ENCODE data around the gene RPTOR.

RPTOR gene

DNA sequence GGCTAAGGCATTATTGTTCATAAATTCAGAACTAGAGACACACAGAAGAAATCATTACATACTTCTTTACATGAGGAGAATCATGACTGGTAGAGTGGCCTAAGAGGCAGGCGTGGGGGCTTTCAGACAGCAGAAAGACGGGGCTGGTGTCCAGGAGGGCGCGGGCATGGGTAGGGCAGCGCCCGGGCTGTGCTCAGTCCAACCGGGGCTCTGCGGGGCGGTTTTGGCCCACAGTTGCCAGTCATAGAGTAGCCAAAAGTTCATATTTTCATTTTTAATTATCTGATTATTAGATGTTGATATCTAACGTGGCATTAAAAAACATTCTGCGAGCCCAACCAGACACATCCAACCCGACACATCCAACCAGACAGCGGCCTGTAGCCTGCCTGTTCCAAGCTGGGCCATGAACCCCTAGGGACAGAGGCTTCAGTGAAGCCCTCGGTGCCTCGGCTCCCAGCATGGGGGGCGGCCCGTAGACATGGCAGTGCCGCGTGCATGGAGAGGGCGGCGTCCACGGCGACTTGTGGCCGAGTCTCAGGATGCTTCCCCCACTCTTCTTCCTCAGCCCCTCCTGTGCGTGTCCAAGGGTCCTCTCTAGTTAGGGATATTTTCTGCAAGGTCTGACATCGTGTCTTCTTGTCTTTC lies 284.7 kb downstream of the RPTOR start:
- intact Hi-C loops (cut with DNase I) = no loop called here
- peak in 2 of 42 donors; percentile 15 to 18 for DNase-seq

DNA sequence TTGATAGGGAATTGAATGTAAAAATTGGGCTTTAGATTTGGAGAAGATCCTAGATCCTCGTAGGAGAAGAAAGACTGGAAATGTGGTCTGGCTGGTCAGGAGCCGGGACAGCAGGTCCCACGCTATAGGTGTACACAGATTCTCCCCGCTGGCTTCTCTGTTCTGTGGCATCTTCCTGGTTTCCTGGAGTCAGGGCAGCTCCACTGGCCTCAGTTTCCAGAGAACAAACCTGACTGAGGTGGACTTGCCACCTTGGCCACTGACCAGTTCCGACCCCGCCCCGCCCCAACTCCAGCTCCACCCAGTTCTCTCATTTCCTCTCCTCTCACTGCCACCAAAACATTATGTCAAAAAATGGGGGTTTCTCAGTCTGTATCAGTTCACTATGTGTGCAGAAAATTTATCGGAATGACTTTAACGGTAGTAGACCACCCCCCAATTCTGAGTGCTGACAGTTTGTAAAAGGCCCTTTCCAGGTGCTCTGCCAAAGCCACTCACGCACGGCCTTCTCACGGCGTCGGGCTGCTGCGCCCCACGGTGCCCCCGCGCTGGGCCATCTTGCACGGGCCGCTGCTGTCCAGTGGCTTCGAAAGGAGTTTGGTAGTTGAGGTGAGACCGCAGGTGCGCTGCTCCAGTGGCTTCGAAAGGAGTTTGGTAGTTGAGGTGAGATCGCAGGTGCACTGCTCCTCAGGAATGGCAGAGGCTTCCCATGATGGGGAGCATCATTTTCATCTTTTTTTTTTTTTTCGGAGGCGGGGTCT lies 285.6 kb downstream of the RPTOR start:
- intact Hi-C loops (cut with DNase I) = no loop called here
- DNase-seq = peak in 1 of 42 donors; percentile 24

GRCh38 chr17:80831491-80831890 lies 286.9 kb downstream of the RPTOR start:
- intact Hi-C loops (cut with DNase I) = no loop called here
- DNase-seq = peak in 2 of 42 donors; percentile 12 to 24

- intact Hi-C loops (cut with DNase I) = no loop called here
- DNase-seq = peak in 37 of 42 donors; percentile 28 to 81 (median 55)
Observed at GRCh38 chr17:80832266-80832676, 287.6 kb downstream of the RPTOR start.

DNA sequence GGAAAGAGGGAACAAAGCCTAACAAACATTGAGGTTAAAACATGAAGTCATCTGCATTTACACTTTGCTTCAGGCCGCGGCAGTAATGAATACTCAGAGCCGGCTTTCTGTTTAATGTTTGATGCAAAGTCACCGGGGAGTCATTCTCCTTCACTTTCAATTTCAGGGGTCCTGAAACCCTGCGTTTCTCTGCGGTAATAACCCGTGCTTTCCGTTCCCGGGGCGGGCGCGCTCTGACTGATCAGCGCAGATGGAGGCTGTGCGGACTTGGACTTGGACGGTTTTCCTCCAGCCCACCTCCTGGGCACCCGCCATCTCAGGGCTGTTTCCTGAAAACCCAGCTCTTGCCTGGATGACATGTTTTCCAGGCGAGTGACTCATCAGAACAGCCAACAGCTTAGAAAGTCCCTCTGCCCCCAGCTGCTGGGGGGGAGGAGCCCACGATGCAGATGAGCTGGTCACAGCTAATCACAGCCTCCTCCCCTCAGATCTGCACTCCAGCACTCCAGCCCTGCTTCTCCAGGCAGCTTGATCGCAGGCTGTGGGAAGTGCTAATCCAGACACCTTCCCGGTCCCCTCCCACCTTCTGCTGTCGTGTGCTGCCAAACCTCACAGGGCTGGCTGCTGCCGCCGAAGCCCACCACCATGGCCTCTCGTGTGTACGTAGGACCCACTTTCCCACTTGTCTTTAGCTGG lies 288.4 kb downstream of the RPTOR start:
- intact Hi-C loops (cut with DNase I) = no loop called here
- peak; percentile 67 to 96 (median 85) for DNase-seq

DNA sequence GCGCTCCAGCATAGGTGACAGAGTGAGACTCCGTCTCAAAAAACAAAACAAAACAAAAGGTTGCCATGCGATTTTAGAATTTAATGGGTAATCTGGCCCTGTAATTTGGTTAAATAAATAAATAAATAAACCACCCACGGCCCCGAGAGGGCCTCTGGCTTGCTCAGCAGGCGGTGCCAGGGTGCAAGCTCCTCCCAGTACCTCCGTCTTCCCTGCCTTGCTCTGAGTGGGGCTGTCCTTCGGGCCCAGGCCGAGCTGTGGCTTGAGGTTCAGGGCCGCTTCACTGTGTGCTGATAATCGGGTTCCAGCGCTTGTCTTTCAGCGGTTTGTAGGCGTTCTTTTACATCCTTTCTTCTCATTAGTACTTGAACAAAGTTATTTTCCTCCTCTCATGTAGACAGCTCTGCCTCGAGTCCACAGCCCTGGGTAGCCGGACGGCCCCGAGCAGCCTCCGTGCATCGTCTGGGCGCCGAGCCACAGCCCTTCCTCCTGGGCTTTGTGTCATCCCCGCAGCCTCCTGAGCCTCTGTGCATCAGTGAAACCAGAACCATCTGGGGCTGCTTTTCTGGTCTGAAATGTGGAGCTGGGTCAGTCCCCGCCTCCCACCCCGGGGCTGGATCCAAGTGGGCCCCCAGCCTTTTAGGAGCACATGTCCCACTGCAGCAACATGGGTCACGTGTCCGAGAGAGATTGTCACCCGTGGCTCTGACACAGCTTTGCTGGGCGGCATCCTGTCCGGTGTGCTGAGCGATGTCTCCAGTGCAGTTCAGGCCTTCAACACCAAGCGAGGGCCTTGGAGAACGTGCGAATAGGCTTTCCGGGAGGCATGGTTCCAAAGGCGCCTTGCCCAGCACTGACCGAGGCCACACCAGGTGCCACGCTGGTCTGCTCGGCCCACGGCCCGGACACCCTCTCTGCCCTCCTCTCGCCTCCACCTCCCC lies 289.6 kb downstream of the RPTOR start:
- DNase-seq = peak in 30 of 42 donors; percentile 12 to 87 (median 50)
- intact Hi-C loops (cut with DNase I) = no loop called here

DNA sequence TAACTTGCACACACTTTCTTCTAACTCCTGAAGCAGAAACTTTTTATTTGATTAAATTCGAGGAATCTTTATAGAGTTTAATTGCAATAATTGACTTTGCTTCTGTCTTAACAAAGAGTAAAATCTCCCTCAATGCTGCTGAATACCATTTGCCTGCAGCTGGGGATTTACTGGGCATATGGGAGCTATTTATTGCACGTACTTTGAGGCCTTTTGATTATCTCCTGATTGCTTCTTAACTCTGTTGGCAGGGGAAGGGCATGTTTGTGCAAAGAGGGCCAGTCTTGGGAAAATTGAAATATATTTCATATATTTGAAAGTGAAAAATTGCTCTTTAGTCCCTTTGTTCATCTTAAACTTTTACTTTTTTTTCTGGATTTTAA lies 290.2 kb downstream of the RPTOR start:
- peak in 1 of 42 donors; percentile 6 for DNase-seq

GRCh38 chr17:80835816-80836657 lies 291.4 kb downstream of the RPTOR start:
- intact Hi-C loops (cut with DNase I) = no loop called here

More for the DNA sequence above, 290.2 kb downstream of the RPTOR start:
- intact Hi-C loops (cut with DNase I) = no loop called here

DNA sequence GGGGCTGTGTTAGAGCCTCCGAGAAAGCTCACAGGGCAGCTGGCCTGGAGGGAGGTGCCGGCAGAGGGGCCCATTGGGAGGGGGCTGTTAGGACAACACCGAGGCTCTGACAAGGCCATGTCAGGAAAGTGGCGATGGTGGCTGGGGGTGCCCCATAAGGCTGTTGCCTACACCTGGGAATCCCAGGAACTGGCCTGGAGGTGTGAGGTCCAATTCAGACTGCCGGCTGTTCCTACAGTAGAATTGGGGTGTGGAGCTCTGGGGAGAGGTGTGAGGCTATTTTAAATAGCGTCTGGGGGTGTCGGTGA lies 292.0 kb downstream of the RPTOR start:
- intact Hi-C loops (cut with DNase I) = no loop called here
- no peak for DNase-seq

More at GRCh38 chr17:80835816-80836657, 291.4 kb downstream of the RPTOR start:
- DNase-seq = peak in 38 of 42 donors; percentile 23 to 85 (median 58)

GRCh38 chr17:80836971-80837481 lies 292.4 kb downstream of the RPTOR start:
- intact Hi-C loops (cut with DNase I) = no loop called here
- DNase-seq = peak in 2 of 42 donors; percentile 7 to 9

DNA sequence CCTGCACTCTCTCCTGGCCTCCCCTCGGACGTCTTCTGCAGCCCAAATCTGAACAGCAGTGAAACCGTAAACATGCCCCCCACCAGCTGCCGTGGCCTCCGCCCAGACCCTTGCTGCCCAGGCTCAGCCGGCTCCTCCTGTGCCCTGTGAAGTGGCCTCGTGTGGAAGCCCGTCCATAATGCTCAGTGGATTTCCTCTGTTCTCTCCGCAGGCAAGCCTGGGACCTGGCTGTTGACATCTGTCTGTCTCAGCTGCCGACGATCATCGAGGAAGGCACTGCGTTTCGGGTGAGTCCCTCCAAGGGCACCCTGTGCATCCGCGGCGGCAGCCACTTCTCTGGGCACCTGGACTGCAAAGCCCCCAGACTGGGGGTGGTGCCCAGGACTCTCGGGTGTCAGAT lies 293.1 kb downstream of the RPTOR start:
- intact Hi-C loops (cut with DNase I) = no loop called here
- peak in 2 of 42 donors; percentile 1 to 9 for DNase-seq

DNA sequence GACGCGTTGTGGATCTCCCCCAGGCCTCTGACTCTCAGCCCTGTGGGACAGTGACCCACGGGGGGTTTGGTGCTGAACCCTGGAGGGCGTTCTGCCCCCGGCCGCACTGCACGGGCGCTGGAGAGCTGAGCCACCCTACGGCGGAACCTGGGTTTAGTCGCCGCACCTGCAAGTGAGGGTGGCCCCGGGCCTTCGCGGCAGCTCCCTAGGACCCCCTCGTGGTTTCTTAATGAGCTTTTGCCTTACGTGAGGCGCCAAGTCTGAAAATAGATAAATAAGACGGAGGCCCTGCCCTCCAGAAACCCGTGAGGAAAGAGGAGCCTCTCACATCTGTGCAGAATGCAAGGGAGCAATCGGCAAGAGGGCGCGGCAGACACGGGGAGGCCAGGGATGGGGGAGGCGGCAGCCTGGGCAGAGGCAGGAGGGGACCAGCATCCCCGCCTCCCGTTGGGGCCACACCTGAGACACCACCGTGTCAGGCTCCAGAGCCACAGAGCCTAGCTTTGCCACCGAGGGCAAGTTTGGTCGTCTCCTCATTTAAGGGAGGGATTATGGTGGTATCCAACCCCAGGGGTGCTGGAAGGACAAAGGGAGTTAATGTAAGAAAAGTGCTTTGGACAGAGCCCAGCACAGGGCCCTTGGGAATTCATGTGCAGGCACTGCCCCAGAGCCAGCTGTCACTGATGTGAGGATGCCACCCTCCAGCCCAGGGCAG lies 293.8 kb downstream of the RPTOR start:
- DNase-seq = peak in 1 of 42 donors; percentile 11
- intact Hi-C loops (cut with DNase I) = no loop called here

DNA sequence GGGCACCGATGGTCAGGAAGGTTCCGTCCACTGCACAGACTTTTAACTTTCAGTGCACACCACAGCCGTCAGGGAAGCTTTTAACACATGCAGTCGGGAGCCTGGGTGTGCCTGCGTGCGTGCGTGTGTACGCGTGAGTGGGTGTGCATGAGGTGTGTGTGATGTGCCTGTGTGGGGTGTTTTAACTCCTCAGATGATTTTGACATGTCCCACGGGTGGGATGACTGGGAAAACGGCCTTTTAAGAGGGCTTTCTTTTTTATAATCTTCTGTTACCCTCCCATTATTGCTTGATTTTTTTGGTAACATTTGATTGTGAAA lies 294.3 kb downstream of the RPTOR start:
- DNase-seq = peak in 12 of 42 donors; percentile 32 to 60 (median 46)
- intact Hi-C loops (cut with DNase I) = no loop called here

DNA sequence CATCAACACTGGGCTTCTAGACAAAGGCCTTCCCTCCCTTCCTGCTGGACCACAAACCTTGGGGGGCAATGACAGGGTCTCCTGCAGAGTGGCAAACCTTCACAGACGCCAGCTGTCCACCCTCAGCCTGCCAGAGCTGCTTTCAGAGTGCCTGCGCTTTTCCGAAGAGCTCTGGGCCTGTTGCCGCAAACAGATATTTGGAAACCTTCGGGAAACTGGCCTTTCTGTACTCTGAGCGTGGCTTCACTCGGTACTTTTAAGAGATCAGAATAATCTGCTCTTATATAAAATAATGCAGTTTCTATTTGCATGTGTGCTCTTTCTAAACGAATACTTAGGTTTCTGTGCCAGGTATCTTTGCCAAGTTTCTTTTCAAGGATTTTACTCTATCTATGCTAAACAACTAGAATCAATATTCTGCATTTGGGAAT lies 294.9 kb downstream of the RPTOR start:
- intact Hi-C loops (cut with DNase I) = no loop called here
- peak in 8 of 42 donors; percentile 24 to 61 (median 31) for DNase-seq

GRCh38 chr17:80839970-80840369 lies 295.3 kb downstream of the RPTOR start:
- DNase-seq = peak in 1 of 42 donors; percentile 3
- intact Hi-C loops (cut with DNase I) = no loop called here

DNA sequence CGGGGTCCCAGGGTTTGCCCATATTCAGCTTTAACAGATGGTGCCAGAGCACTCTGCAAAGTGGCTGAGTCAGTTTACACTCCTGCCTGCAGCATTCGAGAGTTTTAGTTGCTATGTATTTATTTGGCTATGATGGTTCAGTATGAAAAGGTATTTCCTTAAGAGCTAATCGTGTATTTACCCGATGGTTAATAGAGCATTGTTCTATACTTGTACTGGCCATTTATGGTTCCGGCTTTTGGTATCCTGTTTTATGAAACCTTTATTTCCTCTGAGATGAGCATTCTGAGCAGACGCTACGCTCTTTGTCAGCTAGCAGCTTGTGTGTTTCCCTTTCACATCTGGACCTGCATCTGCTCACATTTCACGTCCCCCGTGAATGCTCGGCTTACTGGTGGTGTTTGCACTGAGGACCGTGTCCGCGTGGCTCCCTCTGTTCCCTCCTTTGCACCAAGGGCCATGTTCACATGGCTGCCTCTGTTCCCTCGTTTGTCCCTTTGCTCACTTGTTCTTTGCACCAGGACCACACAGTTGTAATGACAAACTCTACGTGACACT lies 297.9 kb downstream of the RPTOR start:
- no peak for DNase-seq
- intact Hi-C loops (cut with DNase I) = no loop called here

DNA sequence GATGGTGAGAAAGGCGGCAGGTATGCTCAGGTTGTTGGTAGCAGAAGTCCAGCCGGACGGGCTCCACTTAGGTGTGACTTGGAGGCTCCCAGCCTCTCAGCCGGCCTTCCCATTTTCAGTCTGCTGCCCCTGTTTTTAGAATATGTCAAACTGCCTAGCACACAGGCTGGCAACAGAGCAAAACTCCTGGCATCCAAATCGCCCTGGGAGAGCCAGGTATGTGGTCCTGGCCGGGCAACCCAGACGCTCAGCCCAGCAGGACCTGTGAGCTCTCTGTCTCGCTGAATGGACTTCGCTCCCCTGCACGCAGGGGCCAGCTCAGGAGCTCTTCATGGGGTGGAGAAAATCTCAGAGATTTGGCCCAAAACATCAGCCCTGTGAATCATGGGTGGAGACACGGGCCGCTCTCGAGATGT lies 299.1 kb downstream of the RPTOR start:
- peak in 5 of 42 donors; percentile 2 to 22 (median 7) for DNase-seq
- intact Hi-C loops (cut with DNase I) = no loop called here

All from head of caudate nucleus (tissue), 42 donors.